ENCODE measurements around the gene SORCS2. TPM values are rescaled to one million over a fixed set of nuclear protein-coding genes. Genes with fewer than 3 reads are reported as not detected.

Gene SORCS2
- total RNA-seq, 1 donor from 2014 or later, result 5.2 TPM

GRCh38 chr4:7428261-7429068 is 236.1 kb downstream of the SORCS2 start:
- no peak overlapping the region for H3K9ac ChIP-seq
- H3K4me1 Mint-ChIP-seq, result peaks cover 33% of the 10 kb centered on the region
- H4K20me1 ChIP-seq (ENCODE audit: low read depth), result peaks cover 15% of the 10 kb centered on the region
- H3K9me3 ChIP-seq (ENCODE audit: low read depth), result no peaks in the 10 kb centered on the region
- peak overlapping the region; percentile 82 for H3K27ac Mint-ChIP-seq
- peak overlapping the region; percentile 63 for H3K4me3 Mint-ChIP-seq
- H3K4me2 ChIP-seq, result peak overlapping the region; percentile 20
- no peaks in the 10 kb centered on the region for H3K9me3 Mint-ChIP-seq
- TF ChIP-seq EZH2phosphoT487 (IDR thresholded peaks at IDR 0.05), result no peak
- TF ChIP-seq CTCF (IDR thresholded peaks at IDR 0.05), result no peak
- no peak for TF ChIP-seq EZH2 (IDR thresholded peaks at IDR 0.05)
- peak overlapping the region; percentile 49 for H3K27ac ChIP-seq
- H2AFZ ChIP-seq (replicated peaks), result no peak overlapping the region
- no peaks in the 10 kb centered on the region for H3F3A ChIP-seq (ENCODE audit: low read depth)
- peak; percentile 72 for DNase-seq (ENCODE audit: low spot score)
- no peaks in the 10 kb centered on the region for H3K36me3 ChIP-seq
- H3K79me2 ChIP-seq (ENCODE audit: low read depth), result no peaks in the 10 kb centered on the region
- H3K4me1 ChIP-seq, result peaks cover 34% of the 10 kb centered on the region
- H3K4me3 ChIP-seq, result no peak overlapping the region
- no peaks in the 10 kb centered on the region for H3K36me3 Mint-ChIP-seq
- H3K27me3 ChIP-seq, result no peaks in the 10 kb centered on the region
- H3K27me3 Mint-ChIP-seq (ENCODE audit: insufficient read depth, low read depth), result peaks cover 3% of the 10 kb centered on the region

- no peaks in the 10 kb centered on the region for H3K36me3 ChIP-seq
- Mint-ChIP-seq H3K27me3 (ENCODE audit: insufficient read depth, low read depth) (peaks cover 3% of the 10 kb centered on the region), H3K4me1 (peaks cover 33% of the 10 kb centered on the region), H3K9me3 (no peaks in the 10 kb centered on the region), H3K27ac (no peak overlapping the region), H3K36me3 (no peaks in the 10 kb centered on the region), H3K4me3 (no peak overlapping the region)
- no peaks in the 10 kb centered on the region for H3F3A ChIP-seq (ENCODE audit: low read depth)
- H3K27ac ChIP-seq, result no peak overlapping the region
- no peak overlapping the region for H3K4me3 ChIP-seq
- H3K79me2 ChIP-seq (ENCODE audit: low read depth), result no peaks in the 10 kb centered on the region
- H3K9ac ChIP-seq, result no peak overlapping the region
- no peak overlapping the region for H3K4me2 ChIP-seq
- no peak for DNase-seq (ENCODE audit: low spot score)
- H4K20me1 ChIP-seq (ENCODE audit: low read depth), result peaks cover 15% of the 10 kb centered on the region
- H3K4me1 ChIP-seq, result peaks cover 34% of the 10 kb centered on the region
- no peak overlapping the region for H2AFZ ChIP-seq (replicated peaks)
- TF ChIP-seq EZH2phosphoT487 (IDR thresholded peaks at IDR 0.05) (no peak), EZH2 (IDR thresholded peaks at IDR 0.05) (no peak)
- no peaks in the 10 kb centered on the region for H3K9me3 ChIP-seq (ENCODE audit: low read depth)
- no peaks in the 10 kb centered on the region for H3K27me3 ChIP-seq
These were observed 236.7 kb downstream of the SORCS2 start for GRCh38 chr4:7429069-7429416.

- no peak for DNase-seq (ENCODE audit: low spot score)
- Histone ChIP-seq H3K4me1 (peaks cover 34% of the 10 kb centered on the region), H3K36me3 (no peaks in the 10 kb centered on the region), H3K4me3 (no peak overlapping the region), H3K79me2 (ENCODE audit: low read depth) (no peaks in the 10 kb centered on the region), H3K4me2 (no peak overlapping the region), H4K20me1 (ENCODE audit: low read depth) (peaks cover 15% of the 10 kb centered on the region), H3K9me3 (ENCODE audit: low read depth) (no peaks in the 10 kb centered on the region), H3K9ac (no peak overlapping the region), H3F3A (ENCODE audit: low read depth) (no peaks in the 10 kb centered on the region), H3K27me3 (no peaks in the 10 kb centered on the region), H3K27ac (no peak overlapping the region), H2AFZ (replicated peaks) (no peak overlapping the region)
- peaks cover 3% of the 10 kb centered on the region for H3K27me3 Mint-ChIP-seq (ENCODE audit: insufficient read depth, low read depth)
- TF ChIP-seq EZH2 (IDR thresholded peaks at IDR 0.05) (no peak), EZH2phosphoT487 (IDR thresholded peaks at IDR 0.05) (no peak), CTCF (IDR thresholded peaks at IDR 0.05) (no peak)
- no peaks in the 10 kb centered on the region for H3K36me3 Mint-ChIP-seq
- no peaks in the 10 kb centered on the region for H3K9me3 Mint-ChIP-seq
- no peak overlapping the region for H3K4me3 Mint-ChIP-seq
- H3K4me1 Mint-ChIP-seq, result peaks cover 33% of the 10 kb centered on the region
- no peak overlapping the region for H3K27ac Mint-ChIP-seq
These were observed 237.3 kb downstream of the SORCS2 start for GRCh38 chr4:7429601-7430078.

- H3K79me2 ChIP-seq (ENCODE audit: low read depth), result no peaks in the 10 kb centered on the region
- no peaks in the 10 kb centered on the region for H3F3A ChIP-seq (ENCODE audit: low read depth)
- no peaks in the 10 kb centered on the region for H3K36me3 ChIP-seq
- peak; percentile 49 for DNase-seq (ENCODE audit: low spot score)
- no peaks in the 10 kb centered on the region for H3K36me3 Mint-ChIP-seq
- TF ChIP-seq CTCF (IDR thresholded peaks at IDR 0.05) (no peak), EZH2 (IDR thresholded peaks at IDR 0.05) (no peak), EZH2phosphoT487 (IDR thresholded peaks at IDR 0.05) (no peak)
- no peaks in the 10 kb centered on the region for H3K27me3 ChIP-seq
- peaks cover 34% of the 10 kb centered on the region for H3K4me1 ChIP-seq
- peak overlapping the region; percentile 66 for H3K27ac Mint-ChIP-seq
- no peak overlapping the region for H3K27ac ChIP-seq
- H4K20me1 ChIP-seq (ENCODE audit: low read depth), result peaks cover 15% of the 10 kb centered on the region
- no peak overlapping the region for H3K4me3 ChIP-seq
- H3K27me3 Mint-ChIP-seq (ENCODE audit: insufficient read depth, low read depth), result peaks cover 7% of the 10 kb centered on the region
- no peaks in the 10 kb centered on the region for H3K9me3 Mint-ChIP-seq
- H2AFZ ChIP-seq (replicated peaks), result no peak overlapping the region
- no peak overlapping the region for H3K9ac ChIP-seq
- no peak overlapping the region for H3K4me3 Mint-ChIP-seq
- H3K4me1 Mint-ChIP-seq, result peaks cover 38% of the 10 kb centered on the region
- H3K9me3 ChIP-seq (ENCODE audit: low read depth), result no peaks in the 10 kb centered on the region
- H3K4me2 ChIP-seq, result no peak overlapping the region
These were observed 238.1 kb downstream of the SORCS2 start for GRCh38 chr4:7430368-7430964.

All from neural progenitor cell (in vitro differentiated cells).